Renal cortex interstitium (tissue), 11 donors: ENCODE results near the gene DHRS7B. TPM values are rescaled to one million over a fixed set of nuclear protein-coding genes. Genes with fewer than 3 reads are reported as not detected.
"Not testable (repeated sequence)": the region's sequence is repeated elsewhere in the genome, so short reads cannot be mapped to it uniquely, and the experiment has no call there.

ENCODE experiments used
- DNase-seq, 11 donors: peaks; one replicate each; pipeline ENCODE4 v3.0.0-alpha.2; 2013; ENCODE audit warnings: low read depth in 9 of 11, low spot score in 4 of 11; ENCODE audit errors: extremely low read depth in 1 of 11
- polyA plus RNA-seq, 3 donors: library from polyadenylated mRNA; unstranded; fragments of 120-200 nt; gene quantifications; one replicate each; pipeline ENCODE4 v1.2.1, GENCODE V29; 2013; ENCODE audit not compliant: insufficient read length in 3 of 3

DHRS7B gene
- polyA plus RNA-seq, 3 donors, result 35.4 to 41.3 (median 38.1) TPM

GRCh38 chr17:21100636-21101035 lies 26.1 kb upstream of the DHRS7B start:
- no peak for DNase-seq

- no peak for DNase-seq
Observed at GRCh38 chr17:21104608-21105007, 22.2 kb upstream of the DHRS7B start.

GRCh38 chr17:21105064-21105894 lies 21.5 kb upstream of the DHRS7B start:
- DNase-seq, result no peak

- no peak for DNase-seq
Observed at GRCh38 chr17:21106316-21106715, 20.4 kb upstream of the DHRS7B start.

GRCh38 chr17:21107067-21107650 lies 19.6 kb upstream of the DHRS7B start:
- DNase-seq, result not testable (repeated sequence)

- DNase-seq, result no peak
Observed at GRCh38 chr17:21108651-21109050, 18.1 kb upstream of the DHRS7B start.

- no peak for DNase-seq
Observed at GRCh38 chr17:21113049-21113690, 13.6 kb upstream of the DHRS7B start.

GRCh38 chr17:21113716-21114115 lies 13.0 kb upstream of the DHRS7B start:
- no peak for DNase-seq

- not testable (repeated sequence) for DNase-seq
Observed at GRCh38 chr17:21114791-21115190, 12.0 kb upstream of the DHRS7B start.

- peak; percentile 26 to 62 (median 51) for DNase-seq
Observed at GRCh38 chr17:21119247-21119918, 7.4 kb upstream of the DHRS7B start.

GRCh38 chr17:21119919-21120249 lies 6.9 kb upstream of the DHRS7B start:
- no peak for DNase-seq

- no peak for DNase-seq
Observed at GRCh38 chr17:21124086-21124485, 2.7 kb upstream of the DHRS7B start.

GRCh38 chr17:21124517-21124916 lies 2.2 kb upstream of the DHRS7B start:
- not testable (repeated sequence) for DNase-seq

- no peak for DNase-seq
Observed at GRCh38 chr17:21125862-21126261, 902 bp upstream of the DHRS7B start.

- DNase-seq, result no peak
Observed at GRCh38 chr17:21127509-21128077, 829 bp downstream of the DHRS7B start.

- peak in 6 of 11 donors; percentile 10 to 43 (median 29) for DNase-seq
Observed at GRCh38 chr17:21129023-21129681, 2.4 kb downstream of the DHRS7B start.

GRCh38 chr17:21131137-21131536 lies 4.4 kb downstream of the DHRS7B start:
- DNase-seq, result no peak

- no peak for DNase-seq
Observed at GRCh38 chr17:21132428-21132827, 5.7 kb downstream of the DHRS7B start.

- DNase-seq, result no peak
Observed at GRCh38 chr17:21134559-21134958, 7.8 kb downstream of the DHRS7B start.
